ENCODE measurements around the gene CNNM3.

Gene CNNM3

GRCh38 chr2:96838345-96839292 lies 22.6 kb downstream of the CNNM3 start:
- no peak for DNase-seq
- Mint-ChIP-seq H3K27ac (no peak overlapping the region), H3K4me3 (no peak overlapping the region), H3K9me3 (no peaks in the 10 kb centered on the region), H3K27me3 (ENCODE audit: low read depth, poor library complexity) (no peaks in the 10 kb centered on the region), H3K36me3 (ENCODE audit: low read depth) (peaks cover 23% of the 10 kb centered on the region), H3K4me1 (peaks cover 39% of the 10 kb centered on the region)
- TF ChIP-seq CTCF (IDR thresholded peaks at IDR 0.05): no peak

- Mint-ChIP-seq H3K9me3 (no peaks in the 10 kb centered on the region), H3K27me3 (ENCODE audit: low read depth, poor library complexity) (no peaks in the 10 kb centered on the region), H3K36me3 (ENCODE audit: low read depth) (peaks cover 22% of the 10 kb centered on the region), H3K27ac (no peak overlapping the region), H3K4me3 (no peak overlapping the region), H3K4me1 (peaks cover 43% of the 10 kb centered on the region)
- DNase-seq: no peak
- TF ChIP-seq CTCF (IDR thresholded peaks at IDR 0.05): no peak
These were observed 23.3 kb downstream of the CNNM3 start for GRCh38 chr2:96839293-96839874.

- Mint-ChIP-seq H3K9me3 (no peaks in the 10 kb centered on the region), H3K36me3 (ENCODE audit: low read depth) (peaks cover 20% of the 10 kb centered on the region), H3K27me3 (ENCODE audit: low read depth, poor library complexity) (no peaks in the 10 kb centered on the region), H3K4me1 (peaks cover 47% of the 10 kb centered on the region), H3K27ac (no peak overlapping the region), H3K4me3 (no peak overlapping the region)
- no peak for TF ChIP-seq CTCF (IDR thresholded peaks at IDR 0.05)
- DNase-seq: no peak
These were observed 24.1 kb downstream of the CNNM3 start for GRCh38 chr2:96839875-96840850.

- TF ChIP-seq CTCF (IDR thresholded peaks at IDR 0.05): no peak
- Mint-ChIP-seq H3K27me3 (ENCODE audit: low read depth, poor library complexity) (no peaks in the 10 kb centered on the region), H3K27ac (peak overlapping the region; percentile 97), H3K36me3 (ENCODE audit: low read depth) (peaks cover 12% of the 10 kb centered on the region), H3K4me3 (peak overlapping the region; percentile 53), H3K9me3 (no peaks in the 10 kb centered on the region), H3K4me1 (peaks cover 47% of the 10 kb centered on the region)
- DNase-seq: no peak
These were observed 25.8 kb downstream of the CNNM3 start for GRCh38 chr2:96841701-96842495.

GRCh38 chr2:96842600-96842999 lies 26.5 kb downstream of the CNNM3 start:
- H3K27me3 Mint-ChIP-seq (ENCODE audit: low read depth, poor library complexity): no peaks in the 10 kb centered on the region
- H3K4me3 Mint-ChIP-seq: no peak overlapping the region
- no peaks in the 10 kb centered on the region for H3K9me3 Mint-ChIP-seq
- H3K27ac Mint-ChIP-seq: peak overlapping the region; percentile 73
- peaks cover 51% of the 10 kb centered on the region for H3K4me1 Mint-ChIP-seq
- H3K36me3 Mint-ChIP-seq (ENCODE audit: low read depth): peaks cover 13% of the 10 kb centered on the region
- no peak for DNase-seq
- TF ChIP-seq CTCF (IDR thresholded peaks at IDR 0.05): no peak

Data from nephron progenitor cell (in vitro differentiated cells).